LNCAP (cell line): ENCODE data around the gene E2F2.

ENCODE experiments used
- TF ChIP-seq, protein P1 (sequence below): fragments of 450-650 bp; IDR thresholded peaks from 2 replicates; pipeline ENCODE4 v1.5.1; 2017; ENCODE audit warnings: mild to moderate bottlenecking

E2F2 gene

DNA sequence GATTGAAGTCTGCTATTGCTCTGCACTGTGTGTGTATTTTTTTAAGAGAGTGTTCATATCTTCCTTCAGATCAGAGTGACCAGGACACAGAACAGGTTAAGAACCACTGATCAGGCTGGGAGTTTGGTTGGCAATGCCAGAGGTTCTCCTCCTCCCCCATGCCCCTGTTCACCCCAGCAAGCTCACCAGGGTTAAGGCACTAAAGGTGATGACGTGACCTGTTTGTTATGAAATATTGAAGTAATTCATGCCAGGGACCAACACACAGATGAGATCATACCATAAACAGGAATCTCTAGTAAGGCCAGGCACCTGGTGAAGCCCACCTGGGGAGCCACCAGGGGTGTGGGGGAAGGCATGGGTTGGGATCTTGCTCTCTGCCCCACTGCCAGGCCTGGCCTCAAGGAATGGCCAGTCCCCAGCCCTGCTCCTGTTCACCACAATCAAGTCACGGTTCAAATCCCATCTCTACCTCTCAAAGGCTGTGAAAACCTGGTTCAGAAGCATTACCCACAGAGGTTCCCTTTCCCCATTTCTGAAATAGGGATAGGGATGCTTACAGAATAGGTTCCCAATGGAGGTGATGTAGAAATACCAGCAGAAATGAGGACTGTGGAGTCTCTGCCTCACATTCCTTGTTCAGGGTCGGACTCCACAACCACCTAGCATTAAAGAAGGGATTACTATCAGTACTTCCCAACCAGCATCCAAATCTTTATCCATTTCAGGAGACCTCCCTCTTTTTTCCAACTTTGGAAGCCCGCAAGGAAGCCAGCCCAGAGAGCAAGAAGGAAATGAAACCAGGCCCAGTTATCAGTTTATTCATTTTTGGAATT is 25.8 kb upstream of the E2F2 start:
- TF ChIP-seq, protein P1, sequence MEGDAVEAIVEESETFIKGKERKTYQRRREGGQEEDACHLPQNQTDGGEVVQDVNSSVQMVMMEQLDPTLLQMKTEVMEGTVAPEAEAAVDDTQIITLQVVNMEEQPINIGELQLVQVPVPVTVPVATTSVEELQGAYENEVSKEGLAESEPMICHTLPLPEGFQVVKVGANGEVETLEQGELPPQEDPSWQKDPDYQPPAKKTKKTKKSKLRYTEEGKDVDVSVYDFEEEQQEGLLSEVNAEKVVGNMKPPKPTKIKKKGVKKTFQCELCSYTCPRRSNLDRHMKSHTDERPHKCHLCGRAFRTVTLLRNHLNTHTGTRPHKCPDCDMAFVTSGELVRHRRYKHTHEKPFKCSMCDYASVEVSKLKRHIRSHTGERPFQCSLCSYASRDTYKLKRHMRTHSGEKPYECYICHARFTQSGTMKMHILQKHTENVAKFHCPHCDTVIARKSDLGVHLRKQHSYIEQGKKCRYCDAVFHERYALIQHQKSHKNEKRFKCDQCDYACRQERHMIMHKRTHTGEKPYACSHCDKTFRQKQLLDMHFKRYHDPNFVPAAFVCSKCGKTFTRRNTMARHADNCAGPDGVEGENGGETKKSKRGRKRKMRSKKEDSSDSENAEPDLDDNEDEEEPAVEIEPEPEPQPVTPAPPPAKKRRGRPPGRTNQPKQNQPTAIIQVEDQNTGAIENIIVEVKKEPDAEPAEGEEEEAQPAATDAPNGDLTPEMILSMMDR = no peak

DNA sequence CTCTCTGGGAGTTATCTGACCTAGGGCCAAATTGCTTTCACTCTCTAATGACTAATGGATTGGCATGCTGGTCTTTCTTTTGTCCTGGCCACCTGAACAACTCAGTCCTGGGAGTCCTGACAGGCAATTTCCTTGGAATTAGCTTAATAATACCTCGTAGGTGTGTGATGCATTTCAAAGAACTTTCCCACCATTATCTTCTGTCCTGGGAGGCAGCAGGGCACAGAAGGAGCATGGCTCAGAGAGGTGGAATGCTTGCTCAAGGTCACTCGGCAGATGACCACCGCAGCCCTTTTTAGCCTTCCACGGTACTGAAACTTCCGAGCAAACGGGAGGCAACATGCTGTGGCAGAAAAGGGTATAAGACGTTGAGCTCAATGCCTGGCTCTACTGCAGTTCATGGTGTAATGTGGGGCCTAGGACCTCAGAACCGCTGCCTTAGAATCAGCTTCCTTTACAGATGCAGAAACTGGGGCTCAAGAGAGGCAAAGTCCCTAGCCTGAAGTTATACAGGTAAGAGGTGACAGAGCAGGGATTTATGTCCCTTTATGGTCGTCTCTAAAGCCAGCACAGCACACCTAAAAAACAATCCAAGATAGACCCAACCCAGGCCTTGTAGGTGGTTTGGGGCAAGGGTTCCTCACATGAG is 25.1 kb upstream of the E2F2 start:
- TF ChIP-seq, protein P1 = no peak

DNA sequence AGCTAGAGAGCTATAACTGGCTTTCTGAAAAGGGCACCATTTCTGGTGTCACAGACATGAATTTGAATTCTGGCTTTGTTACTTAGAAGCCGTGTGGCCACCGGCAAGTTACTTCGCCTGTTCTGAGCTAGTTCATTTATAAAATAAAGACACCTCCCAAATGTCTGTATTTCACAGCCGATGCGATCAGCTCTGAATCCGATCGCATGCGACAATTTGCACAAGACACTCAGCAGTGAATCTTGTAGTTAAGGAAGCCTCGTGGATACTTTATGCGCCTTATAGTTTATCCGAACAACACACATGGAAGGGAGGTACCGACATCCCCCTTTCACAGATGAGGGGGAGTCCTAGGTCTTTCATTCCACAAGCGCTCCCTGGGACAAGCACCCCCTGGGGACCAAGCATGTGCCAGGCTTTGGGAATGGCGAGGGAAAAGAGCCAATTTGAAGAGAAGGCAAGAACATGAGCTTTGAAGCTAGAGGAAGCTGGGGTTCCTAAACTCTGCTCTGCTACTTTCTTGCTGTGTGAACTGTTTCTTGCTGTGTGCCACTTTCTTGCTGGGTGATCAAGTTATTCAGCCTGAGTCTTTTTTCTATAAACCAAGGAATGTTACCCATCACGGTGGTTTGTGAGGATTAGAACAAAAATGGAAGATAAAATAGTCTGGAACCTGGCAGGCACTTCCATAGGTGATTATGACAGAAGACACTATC is 24.4 kb upstream of the E2F2 start:
- TF ChIP-seq, protein P1 = no peak

DNA sequence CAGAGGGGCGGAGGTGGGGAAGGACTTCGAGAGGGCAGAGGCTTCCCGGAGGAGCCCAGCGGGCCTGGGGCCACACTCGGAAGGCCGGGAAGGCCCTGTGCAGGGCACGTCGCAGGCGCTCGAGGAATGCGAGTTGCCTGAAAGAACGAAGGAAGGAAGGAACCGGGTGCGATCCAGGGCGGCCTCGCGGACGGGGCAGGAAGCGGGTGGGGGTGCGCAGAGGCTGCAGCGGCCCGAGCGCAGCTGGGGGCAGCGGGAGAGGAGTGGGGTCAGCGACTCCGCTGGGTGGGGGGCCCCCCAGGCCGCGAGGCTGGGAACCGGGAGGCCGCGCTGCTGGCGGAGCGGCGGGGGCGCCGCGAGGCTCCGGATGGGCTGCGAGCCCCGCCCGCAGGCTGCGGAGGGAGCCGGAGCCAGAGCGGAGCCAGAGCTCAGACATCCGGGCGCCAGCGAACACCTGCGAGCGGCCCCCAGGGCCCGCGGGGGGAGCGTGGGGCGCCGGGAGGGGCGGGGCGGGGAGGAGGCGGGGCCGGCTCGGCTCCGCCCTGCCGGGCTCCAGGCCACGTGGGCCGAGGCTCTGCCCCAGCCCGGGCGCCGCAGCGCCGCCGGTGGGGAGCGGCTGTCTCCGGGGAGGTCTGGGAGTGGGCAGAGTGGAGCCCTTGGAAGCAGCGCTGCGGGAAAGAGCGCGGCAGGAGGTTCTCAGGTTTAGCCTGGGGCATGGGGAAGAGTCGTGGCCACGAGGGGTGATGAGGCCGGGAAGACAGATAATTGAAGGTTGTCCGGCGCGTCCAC is 23.6 kb upstream of the E2F2 start:
- TF ChIP-seq, protein P1 = no peak

DNA sequence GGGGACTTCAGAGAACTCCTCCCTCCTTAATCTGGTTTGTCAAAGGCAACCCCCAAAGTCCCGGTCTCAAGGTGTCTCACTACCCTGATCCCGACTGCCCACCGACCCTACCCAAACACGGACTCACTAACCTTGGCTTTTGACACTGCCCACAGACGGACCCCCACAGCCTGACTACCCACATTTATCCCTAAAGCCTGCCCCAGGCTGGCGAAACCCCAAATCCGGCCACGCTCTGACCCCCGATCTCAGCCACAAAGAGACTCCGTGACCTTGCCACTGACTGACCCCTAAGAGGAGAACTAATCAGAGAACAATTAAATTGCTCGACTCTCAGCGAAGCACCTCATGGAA is 23.1 kb upstream of the E2F2 start:
- TF ChIP-seq, protein P1 = no peak

DNA sequence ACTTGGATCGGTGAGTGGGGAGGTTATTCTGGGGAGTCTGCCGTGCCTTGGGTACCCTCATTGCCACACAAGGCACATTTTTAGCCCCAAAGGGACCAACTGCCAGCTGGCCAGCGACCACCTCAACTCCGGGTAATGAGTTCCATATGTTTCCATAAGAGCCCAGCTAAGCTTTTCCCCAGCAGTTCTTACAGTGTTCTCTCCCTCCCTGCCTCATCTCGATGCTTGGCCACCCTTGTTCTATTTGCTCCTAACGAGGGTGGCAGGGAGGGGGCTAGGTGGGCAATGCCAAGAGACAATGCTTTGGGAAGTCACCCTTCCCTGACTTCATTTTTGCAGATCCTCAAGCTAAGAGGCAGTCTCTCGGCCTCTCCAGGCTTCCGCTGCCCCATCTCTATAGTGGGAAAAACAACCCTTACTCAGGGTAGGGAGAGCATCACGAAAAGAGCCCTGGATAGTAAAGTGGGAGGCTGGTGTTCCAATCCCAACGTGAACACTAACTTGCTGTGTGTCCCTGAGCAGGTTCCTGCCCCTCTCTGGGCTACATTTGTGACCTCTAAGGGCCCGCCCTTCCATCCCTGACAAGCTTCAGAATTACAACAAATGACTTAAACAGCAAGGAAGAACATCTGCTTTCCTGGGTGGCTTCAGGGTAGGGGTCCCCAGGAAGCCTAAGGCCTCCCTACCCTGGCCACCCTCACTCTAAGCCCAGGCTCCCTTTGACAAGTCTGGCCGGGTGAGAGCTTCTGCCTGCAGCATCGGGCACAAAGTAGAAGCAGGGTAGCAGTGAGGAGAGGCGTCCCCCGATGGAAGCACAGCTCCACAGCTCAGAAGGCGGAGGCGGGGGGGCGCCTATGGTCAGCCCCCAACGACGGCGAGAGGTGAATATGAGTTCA is 22.4 kb upstream of the E2F2 start:
- TF ChIP-seq, protein P1 = no peak
